ENCODE results near the gene TUBB1. TPM values are rescaled to one million over a fixed set of nuclear protein-coding genes. Genes with fewer than 3 reads are reported as not detected.

TUBB1 gene
- total RNA-seq, 4 donors from 2014 or later: 0.19 to 0.56 (median 0.36) TPM

DNA sequence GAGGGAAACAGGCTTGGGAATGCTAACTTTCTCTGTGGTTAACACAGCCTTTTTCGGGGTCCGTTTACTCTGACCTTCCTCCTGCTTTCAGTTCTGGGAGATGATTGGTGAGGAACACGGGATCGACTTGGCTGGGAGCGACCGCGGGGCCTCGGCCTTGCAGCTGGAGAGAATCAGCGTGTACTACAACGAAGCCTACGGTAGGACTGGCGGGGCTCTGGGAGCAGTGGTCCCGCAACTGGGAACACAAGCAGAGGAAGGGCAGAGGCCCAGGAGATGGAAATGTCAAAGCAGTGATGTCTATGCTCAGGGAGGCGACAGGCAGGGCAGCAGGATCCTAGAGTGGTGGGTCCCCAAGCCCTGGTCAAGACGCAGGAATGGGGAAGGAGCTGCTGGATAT is 3.5 kb downstream of the TUBB1 start:
- TF ChIP-seq, protein P1, sequence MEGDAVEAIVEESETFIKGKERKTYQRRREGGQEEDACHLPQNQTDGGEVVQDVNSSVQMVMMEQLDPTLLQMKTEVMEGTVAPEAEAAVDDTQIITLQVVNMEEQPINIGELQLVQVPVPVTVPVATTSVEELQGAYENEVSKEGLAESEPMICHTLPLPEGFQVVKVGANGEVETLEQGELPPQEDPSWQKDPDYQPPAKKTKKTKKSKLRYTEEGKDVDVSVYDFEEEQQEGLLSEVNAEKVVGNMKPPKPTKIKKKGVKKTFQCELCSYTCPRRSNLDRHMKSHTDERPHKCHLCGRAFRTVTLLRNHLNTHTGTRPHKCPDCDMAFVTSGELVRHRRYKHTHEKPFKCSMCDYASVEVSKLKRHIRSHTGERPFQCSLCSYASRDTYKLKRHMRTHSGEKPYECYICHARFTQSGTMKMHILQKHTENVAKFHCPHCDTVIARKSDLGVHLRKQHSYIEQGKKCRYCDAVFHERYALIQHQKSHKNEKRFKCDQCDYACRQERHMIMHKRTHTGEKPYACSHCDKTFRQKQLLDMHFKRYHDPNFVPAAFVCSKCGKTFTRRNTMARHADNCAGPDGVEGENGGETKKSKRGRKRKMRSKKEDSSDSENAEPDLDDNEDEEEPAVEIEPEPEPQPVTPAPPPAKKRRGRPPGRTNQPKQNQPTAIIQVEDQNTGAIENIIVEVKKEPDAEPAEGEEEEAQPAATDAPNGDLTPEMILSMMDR (IDR thresholded peaks at IDR 0.05): no peak
- no peak for DNase-seq (ENCODE audit: low spot score)

DNA sequence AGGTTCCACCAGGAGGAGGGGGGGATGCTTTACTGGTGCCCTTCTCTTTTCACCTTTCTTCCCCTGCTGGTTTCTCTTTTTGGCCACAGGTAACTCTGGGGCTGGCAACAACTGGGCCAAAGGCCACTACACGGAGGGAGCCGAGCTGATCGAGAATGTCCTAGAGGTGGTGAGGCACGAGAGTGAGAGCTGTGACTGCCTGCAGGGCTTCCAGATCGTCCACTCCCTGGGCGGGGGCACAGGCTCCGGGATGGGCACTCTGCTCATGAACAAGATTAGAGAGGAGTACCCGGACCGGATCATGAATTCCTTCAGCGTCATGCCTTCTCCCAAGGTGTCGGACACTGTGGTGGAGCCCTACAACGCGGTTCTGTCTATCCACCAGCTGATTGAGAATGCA is 4.4 kb downstream of the TUBB1 start:
- TF ChIP-seq, protein P1 (IDR thresholded peaks at IDR 0.05): no peak
- ATAC-seq (ENCODE audit: low FRiP score) (no peak), DNase-seq (ENCODE audit: low spot score) (no peak)

More for the DNA sequence above, 3.5 kb downstream of the TUBB1 start:
- ATAC-seq (ENCODE audit: low FRiP score): no peak

DNA sequence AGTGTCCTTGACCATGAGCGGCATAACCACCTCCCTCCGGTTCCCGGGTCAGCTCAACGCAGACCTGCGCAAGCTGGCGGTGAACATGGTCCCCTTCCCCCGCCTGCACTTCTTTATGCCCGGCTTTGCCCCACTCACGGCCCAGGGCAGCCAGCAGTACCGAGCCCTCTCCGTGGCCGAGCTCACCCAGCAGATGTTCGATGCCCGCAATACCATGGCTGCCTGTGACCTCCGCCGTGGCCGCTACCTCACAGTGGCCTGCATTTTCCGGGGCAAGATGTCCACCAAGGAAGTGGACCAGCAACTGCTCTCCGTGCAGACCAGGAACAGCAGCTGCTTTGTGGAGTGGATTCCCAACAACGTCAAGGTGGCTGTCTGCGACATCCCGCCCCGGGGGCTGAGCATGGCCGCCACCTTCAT is 4.9 kb downstream of the TUBB1 start:
- DNase-seq (ENCODE audit: low spot score) (no peak), ATAC-seq (ENCODE audit: low FRiP score) (no peak)
- TF ChIP-seq, protein P1 (IDR thresholded peaks at IDR 0.05): no peak

DNA sequence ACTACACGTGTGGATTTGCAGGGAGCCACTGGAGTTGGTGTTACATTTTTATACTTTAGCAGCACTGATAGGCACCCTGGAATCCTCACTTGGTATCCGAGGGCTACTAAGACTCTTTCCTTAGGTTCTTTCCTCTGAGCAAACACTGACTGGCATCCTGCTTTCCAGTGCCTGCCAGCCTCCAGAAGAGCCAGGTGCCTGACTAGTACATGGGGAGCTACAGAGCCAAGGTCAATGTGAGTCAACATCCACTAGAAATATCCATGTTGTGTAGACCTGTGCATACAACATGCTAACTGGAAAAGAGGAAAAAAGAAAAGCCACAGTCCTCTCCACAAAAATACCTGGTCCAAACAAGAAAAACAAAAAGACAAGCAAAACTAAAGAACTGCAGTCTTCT is 5.9 kb downstream of the TUBB1 start:
- TF ChIP-seq, protein P1 (IDR thresholded peaks at IDR 0.05): no peak
- no peak for ATAC-seq (ENCODE audit: low FRiP score)
- no peak for DNase-seq (ENCODE audit: low spot score)

DNA sequence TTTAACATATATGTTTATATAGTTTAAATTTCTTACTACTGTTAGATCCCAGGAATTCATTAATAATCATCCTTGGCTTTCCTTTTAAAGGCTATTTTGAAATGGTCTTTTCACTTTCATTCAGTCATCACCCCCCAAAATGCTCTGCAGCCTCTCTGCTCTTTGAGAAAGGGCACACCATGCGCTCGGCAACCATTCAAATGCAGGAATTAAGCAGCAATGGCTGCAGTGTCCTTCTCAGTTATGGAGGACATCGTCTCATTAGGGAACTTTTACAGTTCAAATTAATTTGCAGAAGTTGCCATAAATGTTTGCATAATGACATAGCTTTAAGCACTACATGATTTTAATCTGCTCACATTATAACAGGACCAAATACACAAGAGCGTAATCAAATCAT is 6.3 kb downstream of the TUBB1 start:
- DNase-seq (ENCODE audit: low spot score): no peak
- TF ChIP-seq, protein P1 (IDR thresholded peaks at IDR 0.05): no peak
- no peak for ATAC-seq (ENCODE audit: low FRiP score)

DNA sequence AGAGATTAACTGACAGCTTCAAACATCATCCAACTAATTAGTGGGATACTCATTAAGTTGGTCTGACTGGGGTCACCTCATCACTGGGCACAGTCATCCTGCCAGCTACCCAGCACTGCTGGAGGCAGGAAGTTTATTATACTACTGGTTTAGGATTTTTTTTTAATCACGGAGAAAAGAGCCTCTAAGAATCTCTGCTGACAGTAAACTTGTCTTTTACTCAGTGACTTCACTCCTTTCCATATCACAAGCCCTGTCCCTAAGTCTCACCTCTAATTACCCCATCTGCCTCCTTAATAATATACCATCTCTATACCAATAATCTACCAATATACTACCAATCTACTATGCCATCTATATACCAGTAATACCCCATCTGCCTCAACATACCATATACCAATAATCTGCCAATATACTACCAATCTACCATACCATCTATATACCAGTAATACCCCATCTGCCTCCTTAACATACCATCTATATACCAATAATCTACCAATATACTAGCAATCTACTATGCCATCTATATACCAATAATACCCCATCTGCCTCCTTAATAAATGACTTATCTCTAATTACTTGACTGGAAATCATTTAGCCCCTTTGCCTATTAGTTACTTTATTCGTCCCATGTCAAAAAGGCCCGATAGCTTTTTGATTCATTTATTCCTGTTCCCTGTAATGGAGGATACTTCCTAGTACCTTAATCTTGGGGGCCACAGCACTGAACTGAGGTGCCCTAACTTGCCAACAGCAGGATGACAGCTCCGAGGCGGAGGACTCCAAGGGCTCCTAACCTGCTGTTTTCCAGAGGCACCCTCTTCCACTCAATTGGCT is 7.9 kb downstream of the TUBB1 start:
- DNase-seq (ENCODE audit: low spot score) (no peak), ATAC-seq (ENCODE audit: low FRiP score) (no peak)
- TF ChIP-seq, protein P1 (IDR thresholded peaks at IDR 0.05): no peak

DNA sequence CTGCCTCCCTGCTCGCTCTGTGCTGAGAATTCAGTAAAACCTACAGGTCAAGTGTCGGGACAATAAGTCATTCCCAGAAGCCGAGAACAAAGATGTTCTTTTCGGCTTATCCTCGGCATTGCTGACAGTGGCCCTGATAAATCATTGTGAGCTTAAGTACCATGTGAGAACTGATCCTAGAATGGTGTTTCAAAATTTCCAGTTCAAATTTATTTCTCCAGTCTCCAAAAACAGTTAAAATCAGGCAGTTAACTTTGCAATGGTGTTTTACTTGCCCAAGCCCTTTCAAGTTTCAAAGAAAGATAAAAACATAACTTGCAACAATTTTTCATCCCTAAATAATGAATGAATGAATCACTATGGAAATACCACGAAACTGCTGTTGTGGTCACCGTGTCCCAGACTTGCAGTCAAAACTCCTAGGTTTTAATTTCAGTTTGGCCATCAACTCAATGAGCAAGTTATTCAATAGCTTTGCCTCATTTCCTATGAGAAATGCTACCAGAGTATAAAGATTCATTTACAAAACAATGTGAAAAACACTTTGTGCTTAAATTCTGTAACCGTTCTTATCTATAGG is 8.6 kb downstream of the TUBB1 start:
- ATAC-seq (ENCODE audit: low FRiP score): no peak
- TF ChIP-seq, protein P1 (IDR thresholded peaks at IDR 0.05): no peak
- no peak for DNase-seq (ENCODE audit: low spot score)

Data from omental fat pad (tissue), 4 donors.